Astrocyte of the cerebellum (primary cell): Measurements from ENCODE around the gene GARS1.

Experiments used
- DNase-seq: peaks from one replicate; pipeline ENCODE4 v3.0.0-alpha.2; 2011; ENCODE audit warnings: low read depth
- H3K4me3 ChIP-seq: 2 replicates; pipeline ENCODE4 v1.5.1; 2011; ENCODE audit warnings: mild to moderate bottlenecking, low read depth, low read length, moderate library complexity
- in situ Hi-C: cut with HindIII; loops from 2 replicates; pipeline ENCODE4 v1.10.0; 2017; ENCODE audit warnings: low sequenced_read_pairs
- TF ChIP-seq, protein P1 (sequence below): IDR thresholded peaks from 2 replicates; pipeline ENCODE4 v1.5.1; 2012; ENCODE audit warnings: low read length, low read depth, moderate library complexity, mild to moderate bottlenecking; ENCODE audit errors: missing control alignments

The GARS1 gene

GRCh38 chr7:30552330-30552729 is 42.3 kb upstream of the GARS1 start:
- TF ChIP-seq, protein P1, sequence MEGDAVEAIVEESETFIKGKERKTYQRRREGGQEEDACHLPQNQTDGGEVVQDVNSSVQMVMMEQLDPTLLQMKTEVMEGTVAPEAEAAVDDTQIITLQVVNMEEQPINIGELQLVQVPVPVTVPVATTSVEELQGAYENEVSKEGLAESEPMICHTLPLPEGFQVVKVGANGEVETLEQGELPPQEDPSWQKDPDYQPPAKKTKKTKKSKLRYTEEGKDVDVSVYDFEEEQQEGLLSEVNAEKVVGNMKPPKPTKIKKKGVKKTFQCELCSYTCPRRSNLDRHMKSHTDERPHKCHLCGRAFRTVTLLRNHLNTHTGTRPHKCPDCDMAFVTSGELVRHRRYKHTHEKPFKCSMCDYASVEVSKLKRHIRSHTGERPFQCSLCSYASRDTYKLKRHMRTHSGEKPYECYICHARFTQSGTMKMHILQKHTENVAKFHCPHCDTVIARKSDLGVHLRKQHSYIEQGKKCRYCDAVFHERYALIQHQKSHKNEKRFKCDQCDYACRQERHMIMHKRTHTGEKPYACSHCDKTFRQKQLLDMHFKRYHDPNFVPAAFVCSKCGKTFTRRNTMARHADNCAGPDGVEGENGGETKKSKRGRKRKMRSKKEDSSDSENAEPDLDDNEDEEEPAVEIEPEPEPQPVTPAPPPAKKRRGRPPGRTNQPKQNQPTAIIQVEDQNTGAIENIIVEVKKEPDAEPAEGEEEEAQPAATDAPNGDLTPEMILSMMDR = no peak
- no peak overlapping the region for H3K4me3 ChIP-seq
- DNase-seq = no peak
- in situ Hi-C loops = loop anchor here (25.0 kb wide), 1 partner anchor 415 kb away; the partner anchor contains the start of gene MTURN

DNA sequence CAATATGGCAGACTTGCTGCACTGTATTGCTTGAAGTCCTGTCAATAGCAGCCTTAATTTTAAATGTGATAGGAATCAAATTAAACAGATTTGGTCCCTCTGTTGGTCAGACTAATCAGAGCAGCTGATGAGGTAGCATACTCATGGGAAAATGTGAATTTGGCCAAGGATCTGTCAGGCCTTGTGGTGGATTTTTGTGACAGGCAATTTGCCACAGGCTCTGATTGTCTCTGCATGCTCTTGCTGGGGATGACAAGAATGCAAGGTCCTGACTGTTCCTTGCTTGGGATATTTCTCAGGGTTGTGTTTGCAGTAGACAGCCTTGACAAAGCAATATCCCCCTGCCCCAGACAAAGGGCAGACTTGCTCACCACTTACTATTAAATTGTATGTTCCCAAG is 41.5 kb upstream of the GARS1 start:
- TF ChIP-seq, protein P1 = no peak
- in situ Hi-C loops = loop anchor here (25.0 kb wide), 1 partner anchor 416 kb away; the partner anchor contains the start of gene MTURN
- DNase-seq = no peak
- no peak overlapping the region for H3K4me3 ChIP-seq

GRCh38 chr7:30553546-30553945 is 41.1 kb upstream of the GARS1 start:
- no peak overlapping the region for H3K4me3 ChIP-seq
- TF ChIP-seq, protein P1 = no peak
- in situ Hi-C loops = loop anchor here (25.0 kb wide), 1 partner anchor 416 kb away; the partner anchor contains the start of gene MTURN
- no peak for DNase-seq

- in situ Hi-C loops = loop anchor here (25.0 kb wide), 1 partner anchor 418 kb away; the partner anchor contains the start of gene MTURN
- no peak for DNase-seq
- TF ChIP-seq, protein P1 = no peak
- no peak overlapping the region for H3K4me3 ChIP-seq
Observed at GRCh38 chr7:30555525-30555924, 39.2 kb upstream of the GARS1 start.

DNA sequence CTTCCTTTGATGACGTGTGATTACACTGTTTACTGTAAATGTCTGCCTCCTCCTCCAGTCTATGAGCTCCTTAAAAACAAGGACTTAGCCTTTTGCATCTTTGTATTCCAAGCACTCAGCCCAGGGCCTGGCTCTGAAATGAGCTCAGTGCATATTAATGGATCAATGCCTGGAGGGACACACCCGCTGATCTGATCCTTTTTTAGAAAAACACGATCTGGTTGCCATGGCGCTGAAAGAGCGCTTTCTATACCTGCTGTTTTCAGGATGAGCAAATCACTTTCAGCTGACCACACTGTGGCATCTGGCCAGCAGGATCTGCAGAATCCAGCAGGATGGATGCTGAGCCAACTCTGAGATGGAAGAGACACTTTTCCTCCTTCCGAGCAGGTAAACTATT is 37.8 kb upstream of the GARS1 start:
- TF ChIP-seq, protein P1 = no peak
- peak; percentile 94 for DNase-seq
- H3K4me3 ChIP-seq = no peak overlapping the region

GRCh38 chr7:30557245-30557644 is 37.4 kb upstream of the GARS1 start:
- in situ Hi-C loops = loop anchor here (25.0 kb wide), 1 partner anchor 420 kb away; the partner anchor contains the start of gene MTURN
- DNase-seq = no peak
- TF ChIP-seq, protein P1 = no peak
- no peak overlapping the region for H3K4me3 ChIP-seq

More for the DNA sequence above, 37.8 kb upstream of the GARS1 start:
- in situ Hi-C loops = loop anchor here (25.0 kb wide), 1 partner anchor 420 kb away; the partner anchor contains the start of gene MTURN
